ENCODE results near the gene CMTM2.

The CMTM2 gene

DNA sequence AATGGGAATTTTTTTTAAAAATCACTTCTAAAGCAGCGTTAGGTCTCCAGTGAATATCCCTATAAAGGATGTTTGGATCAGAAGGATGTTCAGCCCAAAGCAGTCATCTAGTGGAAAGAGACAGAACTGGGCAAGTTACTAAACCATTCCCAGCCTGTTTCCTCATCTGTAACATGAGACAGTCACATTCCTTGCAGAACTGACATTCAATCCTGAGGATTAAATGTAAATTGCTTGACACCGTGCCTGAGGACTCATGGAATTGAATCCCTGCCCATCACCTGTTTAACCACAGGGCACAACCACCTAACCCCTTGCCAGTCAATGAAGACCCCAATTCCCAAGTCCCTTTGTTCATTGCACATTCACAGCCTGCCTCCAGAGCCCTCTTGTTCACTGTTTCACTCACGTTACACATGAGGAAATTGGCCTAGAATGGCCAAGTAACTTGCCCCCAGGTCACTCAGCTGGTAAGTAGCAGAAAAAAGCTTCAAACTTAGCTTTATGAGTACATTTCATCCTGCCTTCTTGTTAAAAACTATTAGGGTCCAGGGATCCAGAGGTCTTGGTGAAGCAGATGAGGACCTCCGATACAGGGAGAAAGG is 1.4 kb downstream of the CMTM2 start:
- TF ChIP-seq, protein P1, sequence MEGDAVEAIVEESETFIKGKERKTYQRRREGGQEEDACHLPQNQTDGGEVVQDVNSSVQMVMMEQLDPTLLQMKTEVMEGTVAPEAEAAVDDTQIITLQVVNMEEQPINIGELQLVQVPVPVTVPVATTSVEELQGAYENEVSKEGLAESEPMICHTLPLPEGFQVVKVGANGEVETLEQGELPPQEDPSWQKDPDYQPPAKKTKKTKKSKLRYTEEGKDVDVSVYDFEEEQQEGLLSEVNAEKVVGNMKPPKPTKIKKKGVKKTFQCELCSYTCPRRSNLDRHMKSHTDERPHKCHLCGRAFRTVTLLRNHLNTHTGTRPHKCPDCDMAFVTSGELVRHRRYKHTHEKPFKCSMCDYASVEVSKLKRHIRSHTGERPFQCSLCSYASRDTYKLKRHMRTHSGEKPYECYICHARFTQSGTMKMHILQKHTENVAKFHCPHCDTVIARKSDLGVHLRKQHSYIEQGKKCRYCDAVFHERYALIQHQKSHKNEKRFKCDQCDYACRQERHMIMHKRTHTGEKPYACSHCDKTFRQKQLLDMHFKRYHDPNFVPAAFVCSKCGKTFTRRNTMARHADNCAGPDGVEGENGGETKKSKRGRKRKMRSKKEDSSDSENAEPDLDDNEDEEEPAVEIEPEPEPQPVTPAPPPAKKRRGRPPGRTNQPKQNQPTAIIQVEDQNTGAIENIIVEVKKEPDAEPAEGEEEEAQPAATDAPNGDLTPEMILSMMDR (IDR thresholded peaks at IDR 0.05; ENCODE audit: low read depth, low read length): peak; percentile 30
- H3K4me3 ChIP-seq (replicated peaks in 1 of 2; ENCODE audit: low read depth in 2 of 2, low read length in 2 of 2): no peak overlapping the region
- DNase-seq (ENCODE audit: low read depth in 2 of 2): peak; percentile 65 to 70

DNA sequence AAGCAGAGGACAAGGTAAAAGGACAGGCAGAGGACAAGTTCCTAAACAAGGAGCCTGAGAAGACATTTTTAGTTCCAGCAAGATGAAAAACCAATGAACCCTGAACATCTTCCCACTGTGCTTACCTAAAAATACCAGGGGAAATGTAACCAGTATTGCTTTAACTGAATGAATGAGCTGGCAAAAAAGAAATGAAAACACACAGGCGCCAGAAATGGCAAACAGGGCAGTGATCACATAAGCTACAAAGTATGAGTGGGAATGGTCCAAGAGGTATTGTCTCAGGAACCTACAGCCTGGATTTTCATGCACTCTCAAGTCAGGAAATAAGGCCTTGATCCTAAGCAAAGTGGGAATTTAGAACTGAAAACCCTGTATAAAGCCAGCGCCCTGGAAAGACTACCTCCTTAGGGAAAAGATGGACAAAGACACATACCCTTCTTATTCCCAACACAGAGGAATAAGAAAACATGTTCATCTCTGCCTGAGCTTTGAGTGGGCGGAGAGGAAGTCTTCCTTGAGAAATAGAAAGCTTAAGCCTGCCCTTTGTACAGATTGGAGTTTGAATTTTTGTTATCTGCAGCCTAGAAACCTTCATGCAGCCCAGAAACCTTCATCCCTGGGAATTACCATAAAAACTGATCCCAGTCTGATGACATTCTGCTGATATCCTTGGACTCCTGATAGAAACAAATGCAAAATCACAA is 2.1 kb downstream of the CMTM2 start:
- no peak overlapping the region for H3K4me3 ChIP-seq (replicated peaks in 1 of 2; ENCODE audit: low read depth in 2 of 2, low read length in 2 of 2)
- TF ChIP-seq, protein P1 (IDR thresholded peaks at IDR 0.05; ENCODE audit: low read depth, low read length): no peak
- DNase-seq (ENCODE audit: low read depth in 2 of 2): peak; percentile 43 to 46

DNA sequence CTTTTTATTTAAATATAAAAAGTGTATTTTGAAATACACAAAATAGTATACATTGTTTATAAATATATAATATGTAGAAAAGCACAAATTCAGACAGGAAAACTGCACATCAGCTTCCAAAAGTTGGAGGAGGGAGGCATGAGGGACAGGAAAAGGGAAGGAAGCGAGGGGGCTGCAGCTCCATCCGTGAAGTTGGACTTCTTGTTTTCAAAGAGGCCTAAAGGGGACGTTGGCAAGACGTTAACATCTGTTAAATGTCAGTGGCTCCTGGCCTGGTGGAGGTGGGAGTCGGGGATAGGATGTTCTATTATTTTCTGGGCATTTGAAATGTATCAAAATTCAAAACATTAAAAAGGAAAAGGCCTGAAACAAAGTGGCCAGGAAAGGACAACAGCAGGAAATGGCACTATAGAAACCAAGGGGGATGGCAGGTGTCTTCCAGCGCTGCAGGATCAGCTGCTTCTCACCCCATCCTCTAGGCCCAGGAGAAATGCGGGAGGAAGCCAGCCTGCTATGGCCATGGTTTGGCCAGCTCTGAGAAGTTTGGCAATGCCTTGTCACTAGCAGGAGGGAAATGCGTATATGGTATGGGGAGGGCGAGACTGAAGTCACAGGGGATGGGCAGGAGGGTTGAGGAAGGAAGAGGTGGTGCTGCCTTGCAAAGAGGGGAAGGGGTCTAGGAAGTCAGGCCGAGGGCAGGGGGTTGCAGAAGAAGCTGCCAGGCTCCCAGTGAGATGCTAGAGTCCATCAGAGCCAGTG is 6.4 kb downstream of the CMTM2 start:
- DNase-seq (ENCODE audit: low read depth in 2 of 2): no peak
- no peak overlapping the region for H3K4me3 ChIP-seq (replicated peaks in 1 of 2; ENCODE audit: low read depth in 2 of 2, low read length in 2 of 2)
- TF ChIP-seq, protein P1 (IDR thresholded peaks at IDR 0.05; ENCODE audit: low read depth, low read length): no peak

DNA sequence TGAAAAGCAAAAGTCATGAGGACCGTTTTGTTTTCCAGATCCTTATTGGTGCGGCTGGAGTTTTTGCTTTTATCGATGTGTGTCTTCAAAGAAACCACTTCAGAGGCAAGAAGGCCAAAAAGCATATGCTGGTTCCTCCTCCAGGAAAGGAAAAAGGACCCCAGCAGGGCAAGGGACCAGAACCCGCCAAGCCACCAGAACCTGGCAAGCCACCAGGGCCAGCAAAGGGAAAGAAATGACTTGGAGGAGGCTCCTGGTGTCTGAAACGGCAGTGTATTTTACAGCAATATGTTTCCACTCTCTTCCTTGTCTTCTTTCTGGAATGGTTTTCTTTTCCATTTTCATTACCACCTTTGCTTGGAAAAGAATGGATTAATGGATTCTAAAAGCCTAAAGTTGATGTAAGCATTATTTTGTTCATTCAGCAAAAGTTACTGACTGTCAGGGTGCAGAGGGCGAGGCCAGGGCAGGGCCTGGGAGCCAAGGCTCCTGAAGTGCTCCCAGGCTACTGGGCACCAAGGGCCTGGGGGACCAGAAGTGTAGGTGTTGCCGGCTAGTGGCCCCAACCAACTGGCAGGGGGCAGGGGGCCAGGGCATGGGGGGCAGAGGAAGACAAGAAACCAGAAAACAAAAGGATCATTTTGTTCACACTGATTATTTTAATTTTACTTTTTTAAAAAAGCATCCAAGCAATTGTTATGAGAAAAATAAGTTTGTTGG is 8.8 kb downstream of the CMTM2 start:
- TF ChIP-seq, protein P1 (IDR thresholded peaks at IDR 0.05; ENCODE audit: low read depth, low read length): no peak
- no peak for DNase-seq (ENCODE audit: low read depth in 2 of 2)
- H3K4me3 ChIP-seq (replicated peaks in 1 of 2; ENCODE audit: low read depth in 2 of 2, low read length in 2 of 2): no peak overlapping the region

DNA sequence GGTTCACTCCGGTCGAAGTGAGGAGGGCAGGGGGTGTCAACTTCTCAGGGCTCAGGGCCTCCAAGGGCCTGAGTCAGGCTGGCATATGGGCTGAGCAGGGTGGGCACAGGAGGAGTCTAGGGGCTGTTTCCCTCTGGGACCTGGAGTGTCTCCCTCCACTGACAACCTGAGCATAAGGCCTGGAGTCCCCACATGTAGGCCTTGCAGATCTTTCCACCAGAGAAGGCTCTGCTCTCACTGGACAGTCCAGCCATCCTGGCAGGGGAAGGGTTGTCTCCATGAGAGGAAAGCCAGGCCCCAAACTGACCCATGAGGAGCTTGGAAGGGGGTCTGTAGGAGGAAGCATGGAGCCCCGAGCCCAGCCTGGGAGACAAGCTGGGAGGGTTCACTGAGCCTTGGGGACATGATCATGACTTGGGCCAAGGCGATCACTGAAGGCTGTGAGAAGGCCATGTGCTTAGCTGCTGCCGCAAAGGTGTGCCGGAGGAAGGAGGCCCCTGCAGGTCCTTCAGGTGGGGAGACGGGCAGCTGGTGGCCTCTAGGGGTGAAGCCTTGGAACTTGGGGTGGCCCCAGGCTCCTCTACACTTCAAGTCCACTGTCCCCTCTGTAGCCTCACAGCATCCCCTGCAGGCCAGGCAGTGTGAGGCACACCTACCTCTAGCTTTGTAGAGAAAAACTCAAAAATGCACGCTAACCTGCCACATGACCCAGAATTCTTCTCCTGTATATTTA is 9.9 kb downstream of the CMTM2 start:
- TF ChIP-seq, protein P1 (IDR thresholded peaks at IDR 0.05; ENCODE audit: low read depth, low read length): peak; percentile 77
- peak; percentile 42 to 43 for DNase-seq (ENCODE audit: low read depth in 2 of 2)
- H3K4me3 ChIP-seq (replicated peaks in 1 of 2; ENCODE audit: low read depth in 2 of 2, low read length in 2 of 2): no peak overlapping the region

DNA sequence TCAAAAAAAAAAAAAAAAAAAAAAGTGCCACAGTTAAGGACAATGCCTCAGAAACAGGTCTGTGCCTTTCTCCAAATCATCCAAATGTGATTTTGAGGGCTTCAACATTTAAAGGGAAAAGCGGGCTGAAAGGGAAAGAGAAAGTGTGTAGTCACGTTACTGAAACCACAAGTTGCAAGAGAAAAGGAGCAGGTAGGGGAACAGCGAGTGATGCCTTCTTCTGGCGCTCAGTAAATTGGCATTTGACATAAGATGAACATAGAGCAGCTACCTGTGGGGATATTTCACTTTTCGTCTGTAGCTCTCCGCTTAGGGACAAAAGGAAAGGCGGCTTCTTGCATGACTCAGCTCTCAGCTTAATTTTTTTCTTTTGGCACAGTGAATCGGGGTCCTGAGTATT is 11.1 kb downstream of the CMTM2 start:
- no peak for DNase-seq (ENCODE audit: low read depth in 2 of 2)
- no peak overlapping the region for H3K4me3 ChIP-seq (replicated peaks in 1 of 2; ENCODE audit: low read depth in 2 of 2, low read length in 2 of 2)
- TF ChIP-seq, protein P1 (IDR thresholded peaks at IDR 0.05; ENCODE audit: low read depth, low read length): no peak

All from cardiac fibroblast (primary cell).